GM12878 (cell line): ENCODE results near the gene TECTB. TPM values are rescaled to one million over a fixed set of nuclear protein-coding genes. Genes with fewer than 3 reads are reported as not detected.

Experiments
- ATAC-seq: fragments of 200-7000 bp; cut with Tn5 transposase; 3 replicates; pipeline ENCODE4 v1.9.1; 2020; ENCODE audit warnings: mild to moderate bottlenecking, moderate library complexity
- BruUV-seq: library from RNA; stranded (reverse); fragments of 400-500 nt; replicated peaks from 2 replicates; lab custom pipeline; 2021; lab: Mats Ljungman, UMichigan
- CTCF ChIA-PET: fragments of 300-600 bp; sonication (Branson Sonifier 250); formaldehyde crosslinking; extraction: SDS; loops from one replicate; lab custom pipeline; 2021; ENCODE audit warnings: inconsistent platforms; lab: Yijun Ruan, JAX
- POLR2A ChIA-PET: fragments of 350-600 bp; formaldehyde crosslinking; extraction: SDS; loops from one replicate; lab custom pipeline; 2021; ENCODE audit warnings: inconsistent platforms; lab: Charles Lee
- RAD21 ChIA-PET: fragments of 300-600 bp; sonication (Branson Sonifier 250); formaldehyde crosslinking; loops from one replicate; lab custom pipeline; 2023; ENCODE audit warnings: antibody characterized with exemption; ENCODE audit not compliant: unreplicated experiment; lab: Charles Lee
- SMC1A ChIA-PET: fragments of 300-600 bp; sonication (Branson Sonifier 250); formaldehyde crosslinking; loops from one replicate; lab custom pipeline; 2023; ENCODE audit not compliant: unreplicated experiment, uncharacterized antibody; lab: Charles Lee
- DNase-seq: peaks from one replicate; pipeline ENCODE4 v3.0.0-alpha.2; 2011; ENCODE audit warnings: low read depth, low spot score
- FAIRE-seq: peaks from 3 replicates; lab custom pipeline; 2011; peaks lifted over from hg19 to GRCh38; lab: Jason Lieb, UNC
- H2AFZ ChIP-seq: 2 replicates; pipeline ENCODE4 v1.6.0; 2011; ENCODE audit warnings: low read depth, low read length, control low read depth; ENCODE audit not compliant: control insufficient read depth
- H3K27ac ChIP-seq: 2 replicates; pipeline ENCODE4 v1.5.1; 2011; ENCODE audit warnings: control low read depth; ENCODE audit not compliant: control insufficient read depth, insufficient read depth
- H3K27me3 ChIP-seq, 2 experiments: replicated peaks in 1 of 2; 2 replicates each; pipeline versions ENCODE4 v1.6.0 to v1.6.1; 2011; ENCODE audit warnings: low read length in 1 of 2; ENCODE audit not compliant: control insufficient read depth in 2 of 2, insufficient read depth in 2 of 2
- H3K36me3 ChIP-seq, 2 experiments: 2 replicates each; pipeline ENCODE4 v1.5.1; 2011; ENCODE audit warnings: low read length in 1 of 2; ENCODE audit not compliant: control insufficient read depth in 2 of 2, insufficient read depth in 2 of 2
- H3K4me1 ChIP-seq: 2 replicates; pipeline ENCODE4 v1.6.1; 2011; ENCODE audit warnings: mild to moderate bottlenecking, low read length, moderate library complexity, mixed read lengths; ENCODE audit not compliant: control insufficient read depth, insufficient read depth
- H3K4me2 ChIP-seq: 2 replicates; pipeline ENCODE4 v1.6.0; 2011; ENCODE audit warnings: control low read depth; ENCODE audit not compliant: control insufficient read depth, insufficient read depth
- H3K4me3 ChIP-seq: fragments of 200-600 bp; sonication (generic); 2 replicates; pipeline ENCODE4 v1.5.1; 2016
- H3K79me2 ChIP-seq: 2 replicates; pipeline ENCODE4 v1.6.0; 2011; ENCODE audit warnings: low read length; ENCODE audit not compliant: control insufficient read depth, insufficient read depth
- H3K9ac ChIP-seq: 2 replicates; pipeline ENCODE4 v1.8.0; 2011; ENCODE audit warnings: low read length, control low read depth, mixed read lengths; ENCODE audit not compliant: control insufficient read depth, insufficient read depth
- H3K9me3 ChIP-seq: replicated peaks from 3 replicates; pipeline ENCODE4 v1.5.1; 2011; ENCODE audit warnings: mild to moderate bottlenecking, low read length; ENCODE audit not compliant: control insufficient read depth, insufficient read depth
- H4K20me1 ChIP-seq: 2 replicates; pipeline ENCODE4 v1.6.0; 2011; ENCODE audit not compliant: control insufficient read depth, insufficient read depth
- CBX3 ChIP-seq: fragments of 200-600 bp; sonication (generic); IDR thresholded peaks from 2 replicates; pipeline ENCODE4 v1.6.1; 2016; ENCODE audit warnings: low read depth, borderline replicate concordance
- EZH2 ChIP-seq: IDR thresholded peaks from 2 replicates; pipeline ENCODE4 v1.6.1; 2012; ENCODE audit warnings: low read depth, mild to moderate bottlenecking, control low read depth, inconsistent platforms, low read length, borderline replicate concordance; ENCODE audit not compliant: control insufficient read depth
- HDAC2 ChIP-seq: fragments of 200-600 bp; sonication (generic); IDR thresholded peaks from 2 replicates; pipeline ENCODE4 v1.6.1; 2017
- HDAC6 ChIP-seq: fragments of 200-600 bp; sonication (generic); IDR thresholded peaks from one replicate; pipeline ENCODE4 v1.8.0; 2017; ENCODE audit warnings: antibody characterized with exemption; ENCODE audit not compliant: unreplicated experiment
- HSF1 ChIP-seq: fragments of 150-350 bp; IDR thresholded peaks from 2 replicates; pipeline ENCODE4 v1.6.1; 2014; ENCODE audit warnings: mild to moderate bottlenecking, low read depth, low read length
- IRF3 ChIP-seq: fragments of 450-650 bp; IDR thresholded peaks from 2 replicates; pipeline ENCODE4 v1.6.1; 2014; ENCODE audit warnings: mild to moderate bottlenecking
- MEF2B ChIP-seq: fragments of 450-650 bp; IDR thresholded peaks from 2 replicates; pipeline ENCODE4 v1.6.1; 2018; ENCODE audit warnings: mild to moderate bottlenecking, moderate library complexity; ENCODE audit not compliant: partially characterized antibody, poor library complexity, severe bottlenecking
- NR2C1 ChIP-seq: fragments of 450-650 bp; IDR thresholded peaks from 2 replicates; pipeline ENCODE4 v1.6.1; 2017; ENCODE audit warnings: antibody characterized with exemption, mild to moderate bottlenecking, moderate library complexity
- NRF1 ChIP-seq: conservative IDR thresholded peaks from 2 replicates; pipeline ENCODE4 v1.6.1; 2011; ENCODE audit warnings: mild to moderate bottlenecking, low read depth, low read length, improper control_type of control experiment
- POU2F2 ChIP-seq: IDR thresholded peaks from 3 replicates; pipeline ENCODE4 v1.6.1; 2011; ENCODE audit warnings: low read depth, mild to moderate bottlenecking, low read length, borderline replicate concordance
- RB1 ChIP-seq: fragments of 450-650 bp; formaldehyde crosslinking; IDR thresholded peaks from 2 replicates; pipeline ENCODE4 v1.6.1; 2017; ENCODE audit warnings: mild to moderate bottlenecking, borderline replicate concordance
- RFX5 ChIP-seq: IDR thresholded peaks from 2 replicates; pipeline ENCODE4 v1.6.1; 2011; ENCODE audit warnings: low read depth, low read length, improper control_type of control experiment
- SIN3A ChIP-seq: IDR thresholded peaks from 2 replicates; pipeline ENCODE4 v1.6.1; 2012; ENCODE audit warnings: low read depth, low read length, improper control_type of control experiment
- SREBF1 ChIP-seq: IDR thresholded peaks from 2 replicates; pipeline ENCODE4 v1.6.1; 2012; ENCODE audit warnings: mild to moderate bottlenecking, low read length
- TARDBP ChIP-seq: IDR thresholded peaks from 2 replicates; pipeline ENCODE4 v1.6.1; 2016; ENCODE audit warnings: borderline replicate concordance
- TCF12 ChIP-seq: IDR thresholded peaks from 2 replicates; pipeline ENCODE4 v1.6.1; 2011; ENCODE audit warnings: low read depth, mild to moderate bottlenecking, low read length
- TCF3 ChIP-seq: IDR thresholded peaks from 2 replicates; pipeline ENCODE4 v1.6.1; 2012; ENCODE audit warnings: low read depth, mild to moderate bottlenecking, low read length, borderline replicate concordance; ENCODE audit not compliant: insufficient read depth
- ZNF207 ChIP-seq: fragments of 450-650 bp; IDR thresholded peaks from 2 replicates; pipeline ENCODE4 v1.6.1; 2014; ENCODE audit warnings: antibody characterized with exemption, mild to moderate bottlenecking, borderline replicate concordance
- WGBS: methylation state at CpG from one replicate; pipeline ENCODE4 v1.1.6; 2016; ENCODE audit warnings: low lambda C conversion rate; ENCODE audit not compliant: insufficient replicate concordance, insufficient coverage; ENCODE audit errors: missing lambda C conversion rate; 5-methylcytosine and 5-hydroxymethylcytosine counted together
- in situ Hi-C: fragments of 300-500 bp; cut with MboI; formaldehyde crosslinking; loops from 9 replicates; pipeline ENCODE4 v1.14.3; 2018; ENCODE audit warnings: mixed read lengths
- intact Hi-C: fragments of 100-400 bp; cut with micrococcal nuclease; formaldehyde crosslinking; loops from one replicate; pipeline ENCODE4 v1.14.2; 2022; ENCODE audit not compliant: unreplicated experiment
- polyA plus RNA-seq, 11 experiments: library from polyadenylated mRNA; depleted of rRNA in 4 of 11; unstranded in 6 of 11; stranded (reverse) in 5 of 11; fragments of >200 nt; fragmentation: Nextera tagmentation in 4 of 11; fragmentation: Illumina TruSeq in 1 of 11; extraction: Ambion mirVana in 4 of 11; extraction: Trizol in 1 of 11; gene quantifications; 1 replicate in 1 of 11; 2 replicates in 10 of 11; pipeline versions ENCODE4 v1.2.1 to v1.2.3, GENCODE V29; 2011 to 2016; ENCODE audit warnings: inconsistent platforms in 2 of 11, missing spikeins in 2 of 11, low read depth in 1 of 11
- total RNA-seq, 4 experiments: library from RNA; depleted of rRNA in 3 of 4; stranded (reverse); fragments of >200 nt in 3 of 4; fragmentation: Illumina TruSeq in 1 of 4; extraction: Trizol in 1 of 4; gene quantifications; 2 replicates each; pipeline versions ENCODE4 v1.2.1 to v1.2.3, GENCODE V29; 2013 to 2021

Gene TECTB
- total and polyA plus RNA-seq, 10 of the 15 experiments (the other 5 are each of a cell fraction or from before 2014, with no cell fraction given), result not detected

- SMC1A ChIA-PET, result no interaction called here
- Histone ChIP-seq H3K79me2 (no peaks in the 10 kb centered on the region), H3K9ac (no peak overlapping the region), H3K36me3 (no peaks in the 10 kb centered on the region), H3K9me3 (peaks cover 4% of the 10 kb centered on the region; the same call in 1 of the 3 replicates), H3K27ac (no peak overlapping the region), H3K4me2 (no peak overlapping the region), H3K4me1 (no peaks in the 10 kb centered on the region), H3K27me3 (no peaks in the 10 kb centered on the region), H4K20me1 (no peaks in the 10 kb centered on the region), H3K4me3 (no peak overlapping the region), H2AFZ (no peak overlapping the region)
- no peak for ATAC-seq
- CTCF ChIA-PET, result interaction anchor here (0.6 kb wide), 1 partner anchor 11 kb away, joined by 3 read pairs; no protein-coding TSS in a partner anchor
- no peak for TF ChIP-seq IRF3
- no peak for TF ChIP-seq EZH2
- no peak for TF ChIP-seq NRF1
- no peak for TF ChIP-seq CBX3
- no peak for TF ChIP-seq POU2F2
- RAD21 ChIA-PET, result no interaction called here
- BruUV-seq, result no TSS peak
- WGBS, result 26% methylated on average over 6 of the region's 6 CpGs
- no peak for DNase-seq
- no peak for FAIRE-seq
- POLR2A ChIA-PET, result no interaction called here
- in situ Hi-C loops (no loop called here), intact Hi-C loops (no loop called here)
Measured at GRCh38 chr10:112243713-112244112, 39.5 kb upstream of the TECTB start.

- intact Hi-C loops (no loop called here), in situ Hi-C loops (no loop called here)
- BruUV-seq, result no TSS peak
- CTCF ChIA-PET, result interaction anchor here (0.6 to 0.7 kb wide), 2 partner anchors 30 to 171 kb away, joined by 3 read pairs; no protein-coding TSS in a partner anchor
- H3K27ac ChIP-seq, result no peak overlapping the region
- FAIRE-seq (no peak), ATAC-seq (no peak), DNase-seq (no peak)
- SMC1A ChIA-PET, result interaction anchor here (0.6 kb wide), 1 partner anchor 9 kb away, joined by 3 read pairs; no protein-coding TSS in a partner anchor
- H3K79me2 ChIP-seq, result no peaks in the 10 kb centered on the region
- POLR2A ChIA-PET, result no interaction called here
- RAD21 ChIA-PET, result no interaction called here
- no peaks in the 10 kb centered on the region for H3K27me3 ChIP-seq
- no peaks in the 10 kb centered on the region for H3K4me1 ChIP-seq
- WGBS, result 64% methylated on average over 2 of the region's 2 CpGs
- no peak overlapping the region for H2AFZ ChIP-seq
- no peaks in the 10 kb centered on the region for H4K20me1 ChIP-seq
- peaks cover 5% of the 10 kb centered on the region; the same call in 1 of the 3 replicates for H3K9me3 ChIP-seq
- H3K36me3 ChIP-seq, result no peaks in the 10 kb centered on the region
- no peak overlapping the region for H3K4me3 ChIP-seq
- TF ChIP-seq TCF12 (no peak), SREBF1 (no peak), ZNF207 (no peak), HDAC6 (no peak), HDAC2 (no peak), RFX5 (no peak), TARDBP (no peak), SIN3A (no peak), MEF2B (no peak), NRF1 (no peak), NR2C1 (no peak), RB1 (no peak), HSF1 (no peak), TCF3 (no peak)
- H3K9ac ChIP-seq, result no peak overlapping the region
- no peak overlapping the region for H3K4me2 ChIP-seq
Measured at GRCh38 chr10:112244197-112244596, 39.0 kb upstream of the TECTB start.
